ENCODE results near the gene GPR26.
"Not testable (repeated sequence)": the region's sequence is repeated elsewhere in the genome, so short reads cannot be mapped to it uniquely, and the experiment has no call there.

GPR26 gene

GRCh38 chr10:123718544-123719060 lies 52.4 kb downstream of the GPR26 start:
- DNase-seq: no peak

GRCh38 chr10:123720536-123720935 lies 54.4 kb downstream of the GPR26 start:
- no peak for DNase-seq

- DNase-seq: no peak
Measured at GRCh38 chr10:123721441-123722049, 55.4 kb downstream of the GPR26 start.

GRCh38 chr10:123722351-123722750 lies 56.2 kb downstream of the GPR26 start:
- DNase-seq: no peak

- no peak for DNase-seq
Measured at GRCh38 chr10:123724747-123725146, 58.6 kb downstream of the GPR26 start.

GRCh38 chr10:123726381-123726780 lies 60.2 kb downstream of the GPR26 start:
- DNase-seq: no peak

- no peak for DNase-seq
Measured at GRCh38 chr10:123726836-123727235, 60.7 kb downstream of the GPR26 start.

GRCh38 chr10:123729523-123729922 lies 63.4 kb downstream of the GPR26 start:
- DNase-seq: no peak

GRCh38 chr10:123736917-123737316 lies 70.8 kb downstream of the GPR26 start:
- not testable (repeated sequence) for DNase-seq

- DNase-seq: no peak
Measured at GRCh38 chr10:123741146-123741545, 75.0 kb downstream of the GPR26 start.

GRCh38 chr10:123741711-123742110 lies 75.6 kb downstream of the GPR26 start:
- no peak for DNase-seq

GRCh38 chr10:123742751-123743440 lies 76.7 kb downstream of the GPR26 start:
- DNase-seq: no peak

- DNase-seq: no peak
Measured at GRCh38 chr10:123743441-123744223, 77.5 kb downstream of the GPR26 start.

- DNase-seq: no peak
Measured at GRCh38 chr10:123744224-123744536, 78.0 kb downstream of the GPR26 start.

Measured in activated CD4-positive, alpha-beta T cell treated with anti-CD3 and anti-CD28 coated beads, Interleukin-2, amount 50 U/mL, for 4 hours (primary cell).